ENCODE measurements around the gene PGAP6.

DNA sequence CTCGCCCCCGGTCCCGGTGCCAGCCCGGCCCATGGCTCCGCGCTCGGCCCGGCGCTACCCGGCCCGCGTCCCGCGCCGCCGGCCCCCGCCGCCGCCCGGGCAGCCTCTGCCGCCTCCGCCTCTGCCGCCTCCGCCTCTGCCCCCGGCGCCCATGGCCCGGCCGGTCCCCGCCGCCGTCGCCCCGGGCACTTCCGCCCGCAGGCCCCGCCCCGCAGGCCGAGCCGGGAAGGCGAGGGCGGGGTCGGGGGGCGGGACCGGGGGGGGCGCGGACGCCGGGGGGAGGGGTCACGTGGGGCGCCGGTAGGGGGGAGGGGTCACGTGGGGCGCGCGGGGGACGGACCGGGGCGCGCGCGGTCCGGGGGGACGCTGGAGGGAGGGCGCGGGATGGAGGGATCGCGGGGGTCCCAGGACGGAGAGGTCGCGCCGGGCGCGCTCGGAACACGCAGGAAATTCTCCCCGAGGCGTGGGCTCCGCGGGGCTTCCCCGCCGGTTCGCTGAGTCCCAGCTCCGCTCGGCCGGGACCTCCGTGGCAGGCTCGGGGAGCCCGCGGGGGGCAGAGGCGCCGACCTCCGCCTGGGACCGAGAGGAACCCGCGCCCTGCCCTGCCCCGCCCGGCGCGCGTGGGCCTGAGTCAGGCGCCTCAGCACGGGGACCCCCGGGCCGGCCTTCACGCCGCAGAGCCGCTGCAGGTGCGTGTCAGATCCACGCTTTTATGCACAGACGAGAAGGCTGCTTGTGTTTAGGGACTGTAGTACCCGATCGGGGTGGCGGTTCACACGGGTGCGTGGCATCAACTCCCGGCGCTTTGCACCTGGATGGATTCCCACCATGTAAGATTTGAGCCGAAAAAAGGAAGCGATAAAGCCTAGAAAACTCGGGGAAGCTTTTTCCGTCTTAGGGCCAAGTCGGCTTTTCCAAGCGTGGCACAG, at the start of gene PGAP6:
- TF ChIP-seq EZH2phosphoT487 (IDR thresholded peaks at IDR 0.05; ENCODE audit: low read depth, severe bottlenecking, unreplicated experiment) (no peak), EZH2 (IDR thresholded peaks at IDR 0.05; ENCODE audit: borderline replicate concordance) (no peak)
- TF ChIP-seq, protein P1, sequence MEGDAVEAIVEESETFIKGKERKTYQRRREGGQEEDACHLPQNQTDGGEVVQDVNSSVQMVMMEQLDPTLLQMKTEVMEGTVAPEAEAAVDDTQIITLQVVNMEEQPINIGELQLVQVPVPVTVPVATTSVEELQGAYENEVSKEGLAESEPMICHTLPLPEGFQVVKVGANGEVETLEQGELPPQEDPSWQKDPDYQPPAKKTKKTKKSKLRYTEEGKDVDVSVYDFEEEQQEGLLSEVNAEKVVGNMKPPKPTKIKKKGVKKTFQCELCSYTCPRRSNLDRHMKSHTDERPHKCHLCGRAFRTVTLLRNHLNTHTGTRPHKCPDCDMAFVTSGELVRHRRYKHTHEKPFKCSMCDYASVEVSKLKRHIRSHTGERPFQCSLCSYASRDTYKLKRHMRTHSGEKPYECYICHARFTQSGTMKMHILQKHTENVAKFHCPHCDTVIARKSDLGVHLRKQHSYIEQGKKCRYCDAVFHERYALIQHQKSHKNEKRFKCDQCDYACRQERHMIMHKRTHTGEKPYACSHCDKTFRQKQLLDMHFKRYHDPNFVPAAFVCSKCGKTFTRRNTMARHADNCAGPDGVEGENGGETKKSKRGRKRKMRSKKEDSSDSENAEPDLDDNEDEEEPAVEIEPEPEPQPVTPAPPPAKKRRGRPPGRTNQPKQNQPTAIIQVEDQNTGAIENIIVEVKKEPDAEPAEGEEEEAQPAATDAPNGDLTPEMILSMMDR (IDR thresholded peaks at IDR 0.05; ENCODE audit: poor library complexity) = no peak

All from hepatocyte (in vitro differentiated cells).